K562 (cell line): ENCODE results near the gene PDE4D. TPM values are rescaled to one million over a fixed set of nuclear protein-coding genes. Genes with fewer than 3 reads are reported as not detected.

Experiments
- ATAC-seq: fragments of 200-7000 bp; cut with Tn5 transposase; 3 replicates; pipeline ENCODE4 v1.9.1; 2020; ENCODE audit warnings: moderate library complexity
- BruUV-seq: library from RNA; stranded (reverse); fragments of 400-500 nt; replicated peaks from 2 replicates; lab custom pipeline; 2021; lab: Mats Ljungman, UMichigan
- CTCF ChIA-PET: fragments of 300-600 bp; formaldehyde crosslinking; extraction: SDS; loops from one replicate; lab custom pipeline; 2021; ENCODE audit warnings: low intra/inter-chr PET ratio; lab: Yijun Ruan, JAX
- POLR2A ChIA-PET: fragments of 300-600, 350-650 bp; sonication (Branson Sonifier 250); formaldehyde crosslinking; extraction: SDS; loops from one replicate; lab custom pipeline; 2021; ENCODE audit warnings: antibody characterized with exemption, inconsistent platforms; lab: Yijun Ruan, JAX
- DNase-seq, 4 experiments: peaks; one replicate each; pipeline versions ENCODE4 v3.0.0 to v3.0.0-alpha.2; 2011 to 2018; ENCODE audit warnings: low spot score in 3 of 4, mixed read lengths in 3 of 4; ENCODE audit errors: extremely low read depth in 1 of 4
- FAIRE-seq: peaks from 2 replicates; lab custom pipeline; 2011; peaks lifted over from hg19 to GRCh38; lab: Jason Lieb, UNC
- H2AFZ ChIP-seq: 2 replicates; pipeline ENCODE4 v1.6.0; 2011; ENCODE audit warnings: low read depth, low read length, control low read depth, inconsistent platforms
- H3K27ac ChIP-seq: fragments of 200-600 bp; 3 replicates; pipeline ENCODE4 v1.8.0; 2011; ENCODE audit warnings: low read depth, mild to moderate bottlenecking, control low read depth, inconsistent platforms, low read length, moderate library complexity, mixed read lengths; ENCODE audit errors: extremely low read depth
- H3K27me3 ChIP-seq, 2 experiments: fragments of 300-600 bp in 1 of 2; 2 replicates in 1 of 2; 3 replicates in 1 of 2; pipeline versions ENCODE4 v1.6.0 to v1.8.0; 2011; ENCODE audit warnings: inconsistent platforms in 2 of 2, low read length in 2 of 2, mild to moderate bottlenecking in 1 of 2, mixed read lengths in 1 of 2, moderate library complexity in 1 of 2; ENCODE audit not compliant: control insufficient read depth in 2 of 2, insufficient read depth in 2 of 2
- H3K36me3 ChIP-seq: fragments of 300-600 bp; 3 replicates; pipeline ENCODE4 v1.8.0; 2011; ENCODE audit warnings: mild to moderate bottlenecking, low read length, inconsistent platforms; ENCODE audit not compliant: control insufficient read depth, insufficient read depth
- H3K4me1 ChIP-seq, 2 experiments: fragments of 200-600 bp in 1 of 2; replicated peaks in 1 of 2; 2 replicates in 1 of 2; 3 replicates in 1 of 2; pipeline versions ENCODE4 v1.5.1 to v1.8.0; 2011; ENCODE audit warnings: inconsistent platforms in 2 of 2, low read length in 2 of 2, mild to moderate bottlenecking in 1 of 2, mixed read lengths in 1 of 2, moderate library complexity in 1 of 2; ENCODE audit not compliant: control insufficient read depth in 2 of 2, insufficient read depth in 2 of 2
- H3K4me2 ChIP-seq: 2 replicates; pipeline ENCODE4 v1.6.1; 2011; ENCODE audit warnings: low read length, control low read depth, inconsistent platforms, mixed read lengths; ENCODE audit not compliant: insufficient read depth
- H3K4me3 ChIP-seq: fragments of 200-600 bp; sonication (generic), shearing (Covaris generic); 2 replicates; pipeline ENCODE4 v1.5.1; 2016; ENCODE audit warnings: control low read depth, inconsistent platforms
- H3K79me2 ChIP-seq: fragments of 200-600 bp; 3 replicates; pipeline ENCODE4 v1.8.0; 2011; ENCODE audit warnings: low read length, inconsistent platforms; ENCODE audit not compliant: control insufficient read depth, insufficient read depth
- H3K9ac ChIP-seq, 2 experiments: 2 replicates each; pipeline versions ENCODE4 v1.6.0 to v1.6.1; 2011; ENCODE audit warnings: low read depth in 2 of 2, low read length in 2 of 2, control low read depth in 1 of 2, inconsistent platforms in 1 of 2, mild to moderate bottlenecking in 1 of 2, mixed read lengths in 1 of 2; ENCODE audit not compliant: insufficient read depth in 1 of 2
- H3K9me1 ChIP-seq: one replicate; pipeline ENCODE4 v1.6.0; 2011; ENCODE audit warnings: inconsistent platforms, mild to moderate bottlenecking, low read length, moderate library complexity; ENCODE audit not compliant: control insufficient read depth, insufficient read depth
- H3K9me3 ChIP-seq: replicated peaks from 2 replicates; pipeline ENCODE4 v1.5.1; 2011; ENCODE audit warnings: low read depth, low read length, inconsistent platforms; ENCODE audit not compliant: control insufficient read depth, insufficient read depth
- H4K20me1 ChIP-seq: replicated peaks from 2 replicates; pipeline ENCODE4 v1.6.1; 2011; ENCODE audit warnings: low read length, inconsistent platforms, mixed read lengths; ENCODE audit not compliant: control insufficient read depth, insufficient read depth
- COPS2 ChIP-seq: fragments of 450-650 bp; conservative IDR thresholded peaks from 2 replicates; pipeline ENCODE4 v1.6.1; 2016; ENCODE audit warnings: mild to moderate bottlenecking, moderate library complexity
- CSDE1 ChIP-seq, 2 experiments: fragments of 450-650 bp; IDR thresholded peaks; 2 replicates each; pipeline ENCODE4 v1.6.1; 2016; ENCODE audit warnings: mild to moderate bottlenecking in 1 of 2
- E2F3 ChIP-seq: fragments of 250-450 bp; sonication (Bioruptor Pico); IDR thresholded peaks from 2 replicates; pipeline ENCODE4 v1.4.0; 2020; ENCODE audit warnings: mild to moderate bottlenecking
- ELK3 ChIP-seq: fragments of 450-650 bp; formaldehyde crosslinking; IDR thresholded peaks from 2 replicates; pipeline ENCODE4 v1.4.0; 2020; ENCODE audit warnings: mild to moderate bottlenecking
- MEIS2 ChIP-seq: fragments of 450-650 bp; IDR thresholded peaks from 2 replicates; pipeline ENCODE4 v1.6.1; 2014; ENCODE audit warnings: mild to moderate bottlenecking; ENCODE audit not compliant: partially characterized antibody
- MTA2 ChIP-seq: fragments of 450-650 bp; IDR thresholded peaks from 2 replicates; pipeline ENCODE4 v1.6.1; 2016; ENCODE audit warnings: low read depth
- NCOR1 ChIP-seq: fragments of 450-650 bp; IDR thresholded peaks from 2 replicates; pipeline ENCODE4 v1.6.1; 2016; ENCODE audit warnings: mild to moderate bottlenecking, moderate library complexity
- NR0B1 ChIP-seq: fragments of 450-650 bp; IDR thresholded peaks from one replicate; pipeline ENCODE4 v1.6.1; 2018; ENCODE audit warnings: mild to moderate bottlenecking, moderate library complexity; ENCODE audit not compliant: partially characterized antibody
- RBM14 ChIP-seq: fragments of 200-400 bp; formaldehyde crosslinking; IDR thresholded peaks from 2 replicates; pipeline ENCODE4 v1.6.1; 2018; ENCODE audit warnings: low read depth, mild to moderate bottlenecking, low read length, moderate library complexity, borderline replicate concordance; ENCODE audit not compliant: insufficient read depth
- SIRT6 ChIP-seq: IDR thresholded peaks from one replicate; pipeline ENCODE4 v1.6.1; 2012; ENCODE audit warnings: low read depth, mild to moderate bottlenecking, control low read depth, inconsistent platforms, low read length, moderate library complexity
- SNRNP70 ChIP-seq: fragments of 200-400 bp; formaldehyde crosslinking; optimal IDR thresholded peaks from 2 replicates; pipeline ENCODE3; 2017; ENCODE audit warnings: low read depth, low read length
- SRSF7 ChIP-seq: fragments of 200-400 bp; formaldehyde crosslinking; optimal IDR thresholded peaks from 2 replicates; pipeline ENCODE3; 2017; ENCODE audit warnings: mild to moderate bottlenecking, low read depth, low read length
- ZNF212 ChIP-seq: fragments of 450-650 bp; formaldehyde crosslinking; IDR thresholded peaks from 2 replicates; pipeline ENCODE4 v1.4.0; 2020; ENCODE audit warnings: mild to moderate bottlenecking
- ZNF24 ChIP-seq: fragments of 450-650 bp; IDR thresholded peaks from 2 replicates; pipeline ENCODE4 v1.6.1; 2016
- ZNF695 ChIP-seq: fragments of 450-650 bp; formaldehyde crosslinking; IDR thresholded peaks from 2 replicates; pipeline ENCODE4 v1.4.0; 2020; ENCODE audit warnings: mild to moderate bottlenecking, moderate library complexity
- WGBS: fragments of 100-300 bp; shearing (Covaris generic); methylation state at CpG from one replicate; pipeline ENCODE4 v1.1.6; 2016; ENCODE audit warnings: low coverage, mixed read lengths; ENCODE audit not compliant: insufficient coverage; ENCODE audit errors: missing lambda C conversion rate; 5-methylcytosine and 5-hydroxymethylcytosine counted together
- in situ Hi-C: fragments of 300-500 bp; cut with MboI; formaldehyde crosslinking; loops from 4 replicates; pipeline ENCODE4 v1.15.0; 2018; ENCODE audit warnings: inconsistent platforms, mixed read lengths
- intact Hi-C: fragments of 100-400 bp; cut with micrococcal nuclease; formaldehyde crosslinking; loops from 2 replicates; pipeline ENCODE4 v1.14.2; 2022
- polyA plus RNA-seq, 8 experiments: library from polyadenylated mRNA; depleted of rRNA in 4 of 8; stranded (reverse) in 5 of 8; unstranded in 3 of 8; fragments of >200 nt; fragmentation: Nextera tagmentation in 2 of 8; fragmentation: Illumina TruSeq in 1 of 8; extraction: Ambion mirVana in 2 of 8; extraction: Trizol in 1 of 8; gene quantifications; 2 replicates each; pipeline versions ENCODE4 v1.2.1 to v1.2.3, GENCODE V29; 2011 to 2014; ENCODE audit warnings: inconsistent platforms in 1 of 8, missing spikeins in 1 of 8
- total RNA-seq, 7 experiments: library from RNA; depleted of rRNA in 6 of 7; stranded (reverse); fragments of >200 nt in 6 of 7; fragmentation: Illumina TruSeq in 2 of 7; extraction: Trizol in 2 of 7; gene quantifications; 2 replicates each; pipeline versions ENCODE4 v1.2.1 to v1.2.3, GENCODE V29; 2011 to 2021; ENCODE audit warnings: low replicate concordance in 1 of 7
- TF ChIP-seq, protein P1 (sequence below): IDR thresholded peaks from 2 replicates; pipeline ENCODE4 v1.6.1; 2012; ENCODE audit warnings: low read depth, low read length, improper control_type of control experiment, borderline replicate concordance
- TF ChIP-seq, protein P2 (sequence below): sonication (generic); formaldehyde crosslinking; IDR thresholded peaks from 2 replicates; pipeline ENCODE4 v1.8.0; 2023; ENCODE audit warnings: mild to moderate bottlenecking, missing genetic modification reagents

Gene PDE4D
- total and polyA plus RNA-seq, 9 of the 15 experiments (the other 6 are each of a cell fraction or from before 2014, with no cell fraction given): 0.04 to 0.46 (median 0.13) TPM

- BruUV-seq: no TSS peak
- CTCF ChIA-PET: no interaction called here
Measured at GRCh38 chr5:59198365-59198764, 695.2 kb downstream of the PDE4D start.

More at GRCh38 chr5:59198365-59198764, 695.2 kb downstream of the PDE4D start:
- H3K4me2 ChIP-seq: no peak overlapping the region
- TF ChIP-seq ELK3 (CRISPR knock-in tag) (no peak), ZNF212 (CRISPR knock-in tag) (no peak), SRSF7 (no peak), NR0B1 (no peak), SIRT6 (no peak), NCOR1 (no peak), ZNF24 (no peak), CSDE1 (IDR thresholded peaks at IDR 0.05) (no peak), MEIS2 (no peak), MTA2 (no peak), COPS2 (no peak), E2F3 (CRISPR knock-in tag) (no peak), RBM14 (no peak), SNRNP70 (no peak), ZNF695 (CRISPR knock-in tag) (no peak)
- TF ChIP-seq, protein P1, sequence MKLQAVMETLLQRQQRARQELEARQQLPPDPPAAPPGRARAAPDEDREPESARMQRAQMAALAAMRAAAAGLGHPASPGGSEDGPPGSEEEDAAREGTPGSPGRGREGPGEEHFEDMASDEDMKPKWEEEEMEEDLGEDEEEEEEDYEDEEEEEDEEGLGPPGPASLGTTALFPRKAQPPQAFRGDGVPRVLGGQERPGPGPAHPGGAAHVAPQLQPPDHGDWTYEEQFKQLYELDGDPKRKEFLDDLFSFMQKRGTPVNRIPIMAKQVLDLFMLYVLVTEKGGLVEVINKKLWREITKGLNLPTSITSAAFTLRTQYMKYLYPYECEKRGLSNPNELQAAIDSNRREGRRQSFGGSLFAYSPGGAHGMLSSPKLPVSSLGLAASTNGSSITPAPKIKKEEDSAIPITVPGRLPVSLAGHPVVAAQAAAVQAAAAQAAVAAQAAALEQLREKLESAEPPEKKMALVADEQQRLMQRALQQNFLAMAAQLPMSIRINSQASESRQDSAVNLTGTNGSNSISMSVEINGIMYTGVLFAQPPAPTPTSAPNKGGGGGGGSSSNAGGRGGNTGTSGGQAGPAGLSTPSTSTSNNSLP: no peak
- TF ChIP-seq, protein P2, sequence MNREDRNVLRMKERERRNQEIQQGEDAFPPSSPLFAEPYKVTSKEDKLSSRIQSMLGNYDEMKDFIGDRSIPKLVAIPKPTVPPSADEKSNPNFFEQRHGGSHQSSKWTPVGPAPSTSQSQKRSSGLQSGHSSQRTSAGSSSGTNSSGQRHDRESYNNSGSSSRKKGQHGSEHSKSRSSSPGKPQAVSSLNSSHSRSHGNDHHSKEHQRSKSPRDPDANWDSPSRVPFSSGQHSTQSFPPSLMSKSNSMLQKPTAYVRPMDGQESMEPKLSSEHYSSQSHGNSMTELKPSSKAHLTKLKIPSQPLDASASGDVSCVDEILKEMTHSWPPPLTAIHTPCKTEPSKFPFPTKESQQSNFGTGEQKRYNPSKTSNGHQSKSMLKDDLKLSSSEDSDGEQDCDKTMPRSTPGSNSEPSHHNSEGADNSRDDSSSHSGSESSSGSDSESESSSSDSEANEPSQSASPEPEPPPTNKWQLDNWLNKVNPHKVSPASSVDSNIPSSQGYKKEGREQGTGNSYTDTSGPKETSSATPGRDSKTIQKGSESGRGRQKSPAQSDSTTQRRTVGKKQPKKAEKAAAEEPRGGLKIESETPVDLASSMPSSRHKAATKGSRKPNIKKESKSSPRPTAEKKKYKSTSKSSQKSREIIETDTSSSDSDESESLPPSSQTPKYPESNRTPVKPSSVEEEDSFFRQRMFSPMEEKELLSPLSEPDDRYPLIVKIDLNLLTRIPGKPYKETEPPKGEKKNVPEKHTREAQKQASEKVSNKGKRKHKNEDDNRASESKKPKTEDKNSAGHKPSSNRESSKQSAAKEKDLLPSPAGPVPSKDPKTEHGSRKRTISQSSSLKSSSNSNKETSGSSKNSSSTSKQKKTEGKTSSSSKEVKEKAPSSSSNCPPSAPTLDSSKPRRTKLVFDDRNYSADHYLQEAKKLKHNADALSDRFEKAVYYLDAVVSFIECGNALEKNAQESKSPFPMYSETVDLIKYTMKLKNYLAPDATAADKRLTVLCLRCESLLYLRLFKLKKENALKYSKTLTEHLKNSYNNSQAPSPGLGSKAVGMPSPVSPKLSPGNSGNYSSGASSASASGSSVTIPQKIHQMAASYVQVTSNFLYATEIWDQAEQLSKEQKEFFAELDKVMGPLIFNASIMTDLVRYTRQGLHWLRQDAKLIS (CRISPR knock-in tag): no peak
- FAIRE-seq: no peak
- H3K4me1 ChIP-seq: no peaks in the 10 kb centered on the region
- intact Hi-C loops: no loop called here
- no peaks in the 10 kb centered on the region for H3K79me2 ChIP-seq
- no peak for DNase-seq
- H3K36me3 ChIP-seq: no peaks in the 10 kb centered on the region
- no peaks in the 10 kb centered on the region for H3K27me3 ChIP-seq
- H2AFZ ChIP-seq: no peak overlapping the region
- no peaks in the 10 kb centered on the region for H3K9me1 ChIP-seq
- 0% methylated on average over 2 of the region's 2 CpGs for WGBS
- in situ Hi-C loops: no loop called here
- peaks cover 3% of the 10 kb centered on the region for H3K9me3 ChIP-seq
- no peak for ATAC-seq
- H3K9ac ChIP-seq: no peak overlapping the region
- H3K4me3 ChIP-seq: no peak overlapping the region
- H4K20me1 ChIP-seq: no peaks in the 10 kb centered on the region
- no peak overlapping the region for H3K27ac ChIP-seq
- POLR2A ChIA-PET: no interaction called here
